Dendritic cell treated with granulocyte-macrophage colony-stimulating factor and Interleukin-4, amounts not matched to agents 40 ng/mL and 50 ng/mL, for 4 days (primary cell): ENCODE measurements around the gene MEG3.

Source experiments
- H3K27ac Mint-ChIP-seq: one replicate; pipeline ENCODE4 v1.8.0; 2022; ENCODE audit warnings: mild to moderate bottlenecking, mixed read lengths
- H3K27me3 Mint-ChIP-seq: one replicate; pipeline ENCODE4 v1.8.0; 2022; ENCODE audit warnings: mild to moderate bottlenecking, mixed read lengths
- H3K36me3 Mint-ChIP-seq: one replicate; pipeline ENCODE4 v1.8.0; 2022; ENCODE audit warnings: low read depth, mixed read lengths
- H3K4me1 Mint-ChIP-seq: one replicate; pipeline ENCODE4 v1.8.0; 2022; ENCODE audit warnings: low read depth, mixed read lengths
- H3K4me3 Mint-ChIP-seq: one replicate; pipeline ENCODE4 v1.8.0; 2022; ENCODE audit warnings: mild to moderate bottlenecking, moderate library complexity, mixed read lengths
- H3K9me3 Mint-ChIP-seq: one replicate; pipeline ENCODE4 v1.8.0; 2022; ENCODE audit warnings: mixed read lengths
- intact Hi-C: fragments of 100-400 bp; cut with micrococcal nuclease; formaldehyde crosslinking; loops from one replicate; pipeline ENCODE4 v1.15.0; 2022

The MEG3 gene

GRCh38 chr14:100784523-100785337 lies 41.2 kb upstream of the MEG3 start:
- Mint-ChIP-seq H3K27ac (no peak overlapping the region), H3K9me3 (no peaks in the 10 kb centered on the region), H3K27me3 (no peaks in the 10 kb centered on the region), H3K4me3 (no peak overlapping the region), H3K36me3 (no peaks in the 10 kb centered on the region), H3K4me1 (no peaks in the 10 kb centered on the region)
- intact Hi-C loops, result no loop called here

- Mint-ChIP-seq H3K4me1 (no peaks in the 10 kb centered on the region), H3K27ac (no peak overlapping the region), H3K4me3 (no peak overlapping the region), H3K27me3 (no peaks in the 10 kb centered on the region), H3K36me3 (no peaks in the 10 kb centered on the region), H3K9me3 (no peaks in the 10 kb centered on the region)
- intact Hi-C loops, result no loop called here
Observed at GRCh38 chr14:100785338-100785615, 40.6 kb upstream of the MEG3 start.

GRCh38 chr14:100785626-100786025 lies 40.3 kb upstream of the MEG3 start:
- H3K27me3 Mint-ChIP-seq, result no peaks in the 10 kb centered on the region
- no peaks in the 10 kb centered on the region for H3K36me3 Mint-ChIP-seq
- intact Hi-C loops, result no loop called here
- H3K4me3 Mint-ChIP-seq, result no peak overlapping the region
- H3K4me1 Mint-ChIP-seq, result no peaks in the 10 kb centered on the region
- H3K27ac Mint-ChIP-seq, result no peak overlapping the region
- H3K9me3 Mint-ChIP-seq, result no peaks in the 10 kb centered on the region

- Mint-ChIP-seq H3K27ac (no peak overlapping the region), H3K4me3 (no peak overlapping the region), H3K36me3 (no peaks in the 10 kb centered on the region), H3K4me1 (no peaks in the 10 kb centered on the region), H3K27me3 (no peaks in the 10 kb centered on the region), H3K9me3 (no peaks in the 10 kb centered on the region)
- intact Hi-C loops, result no loop called here
Observed at GRCh38 chr14:100786131-100786530, 39.8 kb upstream of the MEG3 start.

- H3K36me3 Mint-ChIP-seq, result no peaks in the 10 kb centered on the region
- H3K4me1 Mint-ChIP-seq, result no peaks in the 10 kb centered on the region
- intact Hi-C loops, result no loop called here
- H3K4me3 Mint-ChIP-seq, result no peak overlapping the region
- H3K27ac Mint-ChIP-seq, result no peak overlapping the region
- H3K27me3 Mint-ChIP-seq, result no peaks in the 10 kb centered on the region
- H3K9me3 Mint-ChIP-seq, result no peaks in the 10 kb centered on the region
Observed at GRCh38 chr14:100786576-100787219, 39.2 kb upstream of the MEG3 start.

GRCh38 chr14:100787659-100788058 lies 38.3 kb upstream of the MEG3 start:
- Mint-ChIP-seq H3K36me3 (no peaks in the 10 kb centered on the region), H3K4me3 (no peak overlapping the region), H3K27ac (no peak overlapping the region), H3K4me1 (no peaks in the 10 kb centered on the region), H3K9me3 (no peaks in the 10 kb centered on the region), H3K27me3 (no peaks in the 10 kb centered on the region)
- intact Hi-C loops, result no loop called here

GRCh38 chr14:100788517-100788916 lies 37.4 kb upstream of the MEG3 start:
- Mint-ChIP-seq H3K27ac (no peak overlapping the region), H3K27me3 (no peaks in the 10 kb centered on the region), H3K4me1 (no peaks in the 10 kb centered on the region), H3K36me3 (no peaks in the 10 kb centered on the region), H3K4me3 (no peak overlapping the region), H3K9me3 (no peaks in the 10 kb centered on the region)
- intact Hi-C loops, result no loop called here

GRCh38 chr14:100788942-100789341 lies 37.0 kb upstream of the MEG3 start:
- no peaks in the 10 kb centered on the region for H3K9me3 Mint-ChIP-seq
- no peak overlapping the region for H3K4me3 Mint-ChIP-seq
- H3K27me3 Mint-ChIP-seq, result no peaks in the 10 kb centered on the region
- no peak overlapping the region for H3K27ac Mint-ChIP-seq
- H3K4me1 Mint-ChIP-seq, result no peaks in the 10 kb centered on the region
- intact Hi-C loops, result no loop called here
- H3K36me3 Mint-ChIP-seq, result no peaks in the 10 kb centered on the region

- no peaks in the 10 kb centered on the region for H3K36me3 Mint-ChIP-seq
- intact Hi-C loops, result no loop called here
- no peaks in the 10 kb centered on the region for H3K9me3 Mint-ChIP-seq
- no peaks in the 10 kb centered on the region for H3K4me1 Mint-ChIP-seq
- H3K27me3 Mint-ChIP-seq, result no peaks in the 10 kb centered on the region
- H3K4me3 Mint-ChIP-seq, result no peak overlapping the region
- H3K27ac Mint-ChIP-seq, result no peak overlapping the region
Observed at GRCh38 chr14:100789460-100790417, 36.2 kb upstream of the MEG3 start.

- Mint-ChIP-seq H3K4me1 (no peaks in the 10 kb centered on the region), H3K9me3 (no peaks in the 10 kb centered on the region), H3K27me3 (no peaks in the 10 kb centered on the region), H3K4me3 (no peak overlapping the region), H3K36me3 (no peaks in the 10 kb centered on the region), H3K27ac (no peak overlapping the region)
- intact Hi-C loops, result no loop called here
Observed at GRCh38 chr14:100790502-100791347, 35.2 kb upstream of the MEG3 start.

GRCh38 chr14:100791348-100791735 lies 34.6 kb upstream of the MEG3 start:
- intact Hi-C loops, result no loop called here
- Mint-ChIP-seq H3K27ac (no peak overlapping the region), H3K36me3 (no peaks in the 10 kb centered on the region), H3K27me3 (no peaks in the 10 kb centered on the region), H3K4me1 (no peaks in the 10 kb centered on the region), H3K4me3 (no peak overlapping the region), H3K9me3 (no peaks in the 10 kb centered on the region)

- no peaks in the 10 kb centered on the region for H3K36me3 Mint-ChIP-seq
- intact Hi-C loops, result no loop called here
- no peaks in the 10 kb centered on the region for H3K9me3 Mint-ChIP-seq
- no peaks in the 10 kb centered on the region for H3K27me3 Mint-ChIP-seq
- H3K4me1 Mint-ChIP-seq, result no peaks in the 10 kb centered on the region
- no peak overlapping the region for H3K27ac Mint-ChIP-seq
- no peak overlapping the region for H3K4me3 Mint-ChIP-seq
Observed at GRCh38 chr14:100791995-100792394, 33.9 kb upstream of the MEG3 start.

GRCh38 chr14:100796946-100797345 lies 29.0 kb upstream of the MEG3 start:
- H3K27ac Mint-ChIP-seq, result no peak overlapping the region
- no peak overlapping the region for H3K4me3 Mint-ChIP-seq
- peaks cover 7% of the 10 kb centered on the region for H3K27me3 Mint-ChIP-seq
- H3K9me3 Mint-ChIP-seq, result no peaks in the 10 kb centered on the region
- H3K36me3 Mint-ChIP-seq, result no peaks in the 10 kb centered on the region
- intact Hi-C loops, result no loop called here
- peaks cover 5% of the 10 kb centered on the region for H3K4me1 Mint-ChIP-seq
